H1 (cell line): Measurements from ENCODE around the gene IRF2BP2. TPM values are rescaled to one million over a fixed set of nuclear protein-coding genes. Genes with fewer than 3 reads are reported as not detected.

Experiments used
- CEBPB ChIP-seq: IDR thresholded peaks from 2 replicates; pipeline ENCODE4 v1.6.1; 2012; ENCODE audit warnings: low read depth, low read length
- CTBP2 ChIP-seq: IDR thresholded peaks from 2 replicates; pipeline ENCODE4 v1.7.0; 2011; ENCODE audit warnings: borderline replicate concordance, mild to moderate bottlenecking, moderate library complexity, mixed read lengths, low read length; ENCODE audit not compliant: insufficient read depth, insufficient read length
- CTCF ChIP-seq, 3 experiments: IDR thresholded peaks; 1 replicate in 2 of 3; 2 replicates in 1 of 3; pipeline versions ENCODE4 v1.5.1 to v1.6.1; 2011; ENCODE audit warnings: low read length in 3 of 3, mild to moderate bottlenecking in 3 of 3, inconsistent platforms in 2 of 3, low read depth in 1 of 3, moderate library complexity in 1 of 3; ENCODE audit not compliant: insufficient read depth in 1 of 3; ENCODE audit errors: control extremely low read depth in 1 of 3
- KDM4A ChIP-seq: IDR thresholded peaks from one replicate; pipeline ENCODE4 v1.7.1; 2012; ENCODE audit warnings: low read depth, mild to moderate bottlenecking, moderate library complexity, low read length, inconsistent platforms; ENCODE audit not compliant: severe bottlenecking
- MAFK ChIP-seq: IDR thresholded peaks from 2 replicates; pipeline ENCODE4 v1.6.1; 2012; ENCODE audit warnings: low read depth, mild to moderate bottlenecking, improper control_type of control experiment, low read length
- RAD21 ChIP-seq, 2 experiments: IDR thresholded peaks in 1 of 2; conservative IDR thresholded peaks in 1 of 2; 2 replicates each; pipeline ENCODE4 v1.6.1; 2011; ENCODE audit warnings: low read depth in 2 of 2, low read length in 2 of 2, improper control_type of control experiment in 1 of 2, inconsistent platforms in 1 of 2, mild to moderate bottlenecking in 1 of 2, moderate library complexity in 1 of 2
- SIX5 ChIP-seq: IDR thresholded peaks from 2 replicates; pipeline ENCODE4 v1.6.1; 2011; ENCODE audit warnings: mild to moderate bottlenecking, low read depth, low read length
- SP1 ChIP-seq: IDR thresholded peaks from 2 replicates; pipeline ENCODE4 v1.6.1; 2011; ENCODE audit warnings: low read depth, low read length
- SUZ12 ChIP-seq: fragments of 200-600 bp; sonication (generic); IDR thresholded peaks from 2 replicates; pipeline ENCODE4 v1.6.1; 2012; ENCODE audit warnings: mild to moderate bottlenecking, inconsistent platforms, low read length, moderate library complexity, mixed read lengths
- TCF12 ChIP-seq: IDR thresholded peaks from 2 replicates; pipeline ENCODE4 v1.6.1; 2011; ENCODE audit warnings: low read depth, mild to moderate bottlenecking, low read length
- polyA plus RNA-seq, 7 experiments: library from polyadenylated mRNA; depleted of rRNA in 3 of 7; stranded (reverse) in 5 of 7; unstranded in 2 of 7; fragments of >200 nt in 5 of 7; fragments of 200-250 nt in 2 of 7; gene quantifications; 1 replicate in 5 of 7; 2 replicates in 1 of 7; 4 replicates in 1 of 7; pipeline versions ENCODE4 v1.2.1 to v1.2.3, GENCODE V29; 2011 to 2013; ENCODE audit warnings: missing spikeins in 2 of 7, mixed read lengths in 2 of 7
- total RNA-seq: library from RNA; stranded (reverse); fragmentation: NEBNext Ultra II Directional; extraction: Animal tissue kit (Norgen Biotek cat#: 25700); gene quantifications from 2 replicates; pipeline ENCODE4 v1.2.1, GENCODE V29; 2021

Gene IRF2BP2
- total and polyA plus RNA-seq, 2 of the 8 experiments (the other 6 are each of a cell fraction or from before 2014, with no cell fraction given): 24.9 to 67.5 TPM

DNA sequence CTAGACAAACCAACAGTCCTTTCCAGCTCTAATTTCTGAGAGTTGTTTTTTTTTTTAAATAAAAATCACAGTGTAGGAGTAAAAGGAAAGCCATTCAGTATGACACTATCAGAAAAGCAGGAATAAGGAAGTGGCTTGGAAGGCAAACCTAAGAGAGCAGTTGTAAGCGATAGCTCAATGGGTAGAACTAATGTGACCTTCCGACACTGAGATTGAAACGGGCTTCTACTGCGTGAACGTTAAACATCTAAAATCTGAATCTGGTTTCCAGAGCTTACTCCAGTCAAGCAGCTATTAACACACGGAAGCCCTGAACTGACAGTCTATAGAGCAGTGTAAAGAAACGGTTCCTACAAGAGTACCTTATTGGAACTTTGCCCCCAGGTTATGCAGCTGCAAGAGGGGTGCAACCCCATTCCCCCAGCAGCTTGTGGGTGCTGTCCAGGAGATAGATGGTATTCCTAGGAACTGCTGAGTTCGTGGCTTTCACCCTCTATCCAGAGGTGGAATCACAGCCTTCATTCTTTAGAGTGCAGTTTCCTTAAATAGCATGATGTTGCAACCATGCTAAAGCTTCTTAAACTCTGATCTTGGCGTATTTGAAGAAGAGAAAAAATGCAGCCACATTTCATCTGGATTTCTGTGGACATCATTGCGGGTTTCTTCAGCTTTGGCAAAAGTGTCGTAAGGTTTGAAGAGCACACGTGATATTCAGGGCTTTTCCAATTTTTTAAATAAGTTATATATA is 3.3 kb upstream of the IRF2BP2 start (continued):
- TF ChIP-seq TCF12 (no peak), CTBP2 (no peak), KDM4A (no peak), CTCF (IDR thresholded peaks at IDR 0.05; ENCODE audit: control extremely low read depth in 1 of 3, insufficient read depth in 1 of 3, low read depth in 1 of 3, low read length in 3 of 3) (no peak), SP1 (no peak), RAD21 (IDR thresholded peaks at IDR 0.05 in 1 of 2, conservative IDR thresholded peaks at IDR 0.05 in 1 of 2; ENCODE audit: low read depth in 2 of 2, low read length in 2 of 2) (no peak), MAFK (no peak), SIX5 (no peak), CEBPB (no peak), SUZ12 (no peak)
